Natural killer cell treated with Interleukin-12 subunit alpha and Interleukin-12 subunit beta and Interleukin-15 and Interleukin-18, amount 100 ng/mL, for 72 hours (primary cell): Measurements from ENCODE around the gene YBX1. TPM values are rescaled to one million over a fixed set of nuclear protein-coding genes. Genes with fewer than 3 reads are reported as not detected.
A peak's percentile ranks its signal among the peaks of the same experiment; 100 is the strongest.
"Not testable (repeated sequence)": the region's sequence is repeated elsewhere in the genome, so short reads cannot be mapped to it uniquely, and the experiment has no call there.

Experiments used
- ATAC-seq, 2 donors: fragments of 150-1000 bp; cut with Tn5 transposase in 1 of 2; sonication (Bioruptor Pico), chemical (Tn5 transposase) in 1 of 2; 2 replicates each; pipeline ENCODE4 v1.10.0; 2021
- DNase-seq: peaks from one replicate; pipeline ENCODE4 v3.0.0; 2022; ENCODE audit warnings: low spot score
- H3K27ac Mint-ChIP-seq, 2 donors: 1 replicate in 1 of 2; 2 replicates in 1 of 2; pipeline ENCODE4 v1.8.0; 2022; ENCODE audit warnings: mixed read lengths in 2 of 2, mild to moderate bottlenecking in 1 of 2, moderate library complexity in 1 of 2
- H3K27me3 Mint-ChIP-seq, 2 donors: 1 replicate in 1 of 2; 2 replicates in 1 of 2; pipeline ENCODE4 v1.8.0; 2022; ENCODE audit warnings: mixed read lengths in 2 of 2
- H3K36me3 Mint-ChIP-seq: one replicate; pipeline ENCODE4 v1.8.0; 2022; ENCODE audit warnings: mixed read lengths
- H3K4me1 Mint-ChIP-seq, 2 donors: 1 replicate in 1 of 2; 2 replicates in 1 of 2; pipeline ENCODE4 v1.8.0; 2022; ENCODE audit warnings: low read depth in 2 of 2, mixed read lengths in 2 of 2, mild to moderate bottlenecking in 1 of 2
- H3K4me3 Mint-ChIP-seq: one replicate; pipeline ENCODE4 v1.8.0; 2022; ENCODE audit warnings: mixed read lengths
- H3K9me3 Mint-ChIP-seq: 2 replicates; pipeline ENCODE4 v1.8.0; 2022; ENCODE audit warnings: mixed read lengths
- total RNA-seq, 2 donors: library from RNA; stranded (reverse); gene quantifications; one replicate each; pipeline ENCODE4 v1.2.3, GENCODE V29; 2022

YBX1 gene
- total RNA-seq, 2 donors from 2014 or later, result 459 to 670 TPM

DNA sequence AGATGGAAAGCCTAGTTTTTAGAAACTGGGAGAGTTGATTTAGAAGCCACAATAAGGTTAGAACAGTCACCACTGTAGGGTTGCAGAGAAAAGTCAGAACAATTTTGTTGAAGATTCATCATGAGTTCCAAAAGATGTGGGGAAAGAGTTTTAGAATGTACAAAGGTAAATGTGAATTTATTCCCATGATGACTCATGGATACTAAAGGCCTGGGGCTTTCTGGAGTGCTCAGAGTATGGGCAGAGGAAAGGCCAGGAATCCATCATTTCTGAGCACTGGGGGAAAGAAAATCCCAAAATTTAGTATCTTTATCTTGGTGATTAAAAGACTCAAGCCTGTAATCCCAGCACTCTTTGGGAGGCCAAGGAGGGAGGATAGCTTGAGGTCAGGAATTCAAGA lies 17.8 kb downstream of the YBX1 start:
- Mint-ChIP-seq H3K36me3 (peaks cover 58% of the 10 kb centered on the region), H3K27ac (peak overlapping the region in 1 of 2 donors; percentile 26), H3K4me1 (peaks cover 16 to 30% of the 10 kb centered on the region in 2 donors), H3K4me3 (no peak overlapping the region), H3K27me3 (no peaks in the 10 kb centered on the region), H3K9me3 (no peaks in the 10 kb centered on the region)
- no peak for ATAC-seq
- no peak for DNase-seq

DNA sequence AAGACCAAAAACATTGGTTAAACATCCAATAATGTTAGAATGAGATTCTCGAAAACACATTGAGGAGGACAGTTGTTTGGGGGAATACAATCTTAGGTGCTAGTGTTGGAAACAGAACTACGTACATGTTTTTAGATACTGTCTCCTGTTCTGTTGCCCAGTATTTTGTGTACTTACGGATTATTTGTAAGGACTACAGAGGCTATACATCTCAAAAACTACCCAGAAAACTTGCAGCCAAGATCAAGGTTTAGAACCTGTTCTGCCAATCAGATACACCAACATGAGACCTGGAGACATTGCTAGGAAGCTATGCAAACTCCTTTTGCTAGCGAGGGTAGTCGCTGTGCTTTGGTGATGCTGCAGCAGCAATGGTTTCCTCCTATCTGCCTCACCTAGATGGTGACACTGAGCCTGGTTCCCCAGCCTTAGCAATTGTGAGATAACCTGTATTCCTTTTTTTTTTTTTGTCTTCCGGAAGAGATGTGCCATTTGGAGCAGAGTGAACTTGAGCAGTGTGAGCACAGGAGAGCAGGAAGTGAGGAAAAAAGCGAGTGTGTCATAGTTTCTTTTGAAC lies 21.8 kb downstream of the YBX1 start:
- ATAC-seq, result no peak
- Mint-ChIP-seq H3K36me3 (peaks cover 35% of the 10 kb centered on the region), H3K4me1 (peaks cover 4 to 15% of the 10 kb centered on the region in 2 donors), H3K4me3 (no peak overlapping the region), H3K27ac (peak overlapping the region in 1 of 2 donors; percentile 71), H3K9me3 (no peaks in the 10 kb centered on the region), H3K27me3 (no peaks in the 10 kb centered on the region)
- DNase-seq, result no peak

DNA sequence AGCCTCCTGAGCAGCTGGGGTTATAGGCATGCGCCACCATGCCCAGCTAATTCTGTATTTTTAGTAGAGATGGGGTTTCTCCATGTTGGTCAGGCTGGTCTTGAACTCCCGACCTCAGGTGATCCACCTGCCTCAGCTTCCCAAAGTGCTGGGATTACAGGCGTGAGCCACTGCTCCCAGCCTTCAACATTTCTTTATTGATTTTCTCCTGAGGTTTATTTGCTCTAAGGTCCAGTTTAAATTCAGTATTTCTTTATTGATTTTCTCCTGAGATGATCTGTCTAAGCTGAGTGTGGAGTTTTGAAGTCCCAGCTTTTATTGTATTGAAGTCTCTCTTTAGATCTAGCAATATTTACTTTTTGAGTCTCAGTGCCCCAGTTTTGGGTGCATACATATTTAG lies 30.6 kb downstream of the YBX1 start:
- not testable (repeated sequence) for ATAC-seq, H3K9me3 Mint-ChIP-seq, DNase-seq, H3K27me3 Mint-ChIP-seq, H3K4me3 Mint-ChIP-seq, H3K27ac Mint-ChIP-seq
- peaks cover 5 to 17% of the 10 kb centered on the region in 2 donors for H3K4me1 Mint-ChIP-seq
- peaks cover 58% of the 10 kb centered on the region for H3K36me3 Mint-ChIP-seq

DNA sequence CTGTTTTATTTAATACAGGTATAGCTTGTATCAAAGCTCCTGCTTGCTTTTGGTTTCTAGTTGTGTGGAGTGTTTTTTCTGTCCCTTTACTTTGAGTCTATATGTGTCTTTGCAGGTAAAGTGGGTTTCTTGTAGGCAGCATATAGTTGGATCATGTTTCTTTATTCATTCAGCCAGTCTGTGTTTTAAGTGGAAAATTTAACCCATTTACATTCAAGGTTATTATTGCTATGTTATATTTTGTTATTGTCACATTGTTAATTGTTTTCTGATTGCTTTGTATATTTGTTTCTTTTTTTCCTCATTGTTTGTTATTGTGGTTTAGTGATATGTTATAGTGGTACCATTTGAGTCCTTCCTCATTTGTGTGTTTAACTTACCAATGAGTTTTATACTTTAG lies 31.1 kb downstream of the YBX1 start:
- Mint-ChIP-seq H3K9me3 (peaks cover 8% of the 10 kb centered on the region), H3K4me3 (no peak overlapping the region), H3K4me1 (peaks cover 5 to 17% of the 10 kb centered on the region in 2 donors), H3K27ac (no peak overlapping the region), H3K36me3 (peaks cover 54% of the 10 kb centered on the region), H3K27me3 (no peaks in the 10 kb centered on the region)
- DNase-seq (no peak), ATAC-seq (no peak)

DNA sequence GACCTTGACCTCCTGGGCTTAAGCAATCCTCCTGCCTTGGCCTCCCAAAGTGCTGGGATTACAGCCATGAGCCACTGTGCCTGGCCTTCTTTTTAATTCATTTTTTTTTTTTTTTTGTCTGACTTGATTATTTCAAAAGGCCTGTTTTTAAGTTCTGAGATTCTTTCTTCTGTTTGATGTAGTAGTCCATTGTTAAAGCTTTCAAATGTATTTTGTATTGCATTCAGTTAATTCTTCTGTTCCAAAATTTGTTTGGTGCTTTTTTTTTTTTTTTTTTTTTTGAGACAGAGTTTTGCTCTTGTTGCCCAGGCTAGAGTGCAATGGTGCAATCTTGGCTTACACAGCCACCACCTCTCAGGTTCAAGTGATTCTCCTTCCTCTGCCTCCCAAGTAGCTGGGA lies 32.2 kb downstream of the YBX1 start:
- H3K27ac Mint-ChIP-seq, DNase-seq, ATAC-seq, H3K27me3 Mint-ChIP-seq, H3K9me3 Mint-ChIP-seq, H3K4me3 Mint-ChIP-seq: not testable (repeated sequence)
- H3K36me3 Mint-ChIP-seq, result peaks cover 52% of the 10 kb centered on the region
- peaks cover 5 to 16% of the 10 kb centered on the region in 2 donors for H3K4me1 Mint-ChIP-seq

DNA sequence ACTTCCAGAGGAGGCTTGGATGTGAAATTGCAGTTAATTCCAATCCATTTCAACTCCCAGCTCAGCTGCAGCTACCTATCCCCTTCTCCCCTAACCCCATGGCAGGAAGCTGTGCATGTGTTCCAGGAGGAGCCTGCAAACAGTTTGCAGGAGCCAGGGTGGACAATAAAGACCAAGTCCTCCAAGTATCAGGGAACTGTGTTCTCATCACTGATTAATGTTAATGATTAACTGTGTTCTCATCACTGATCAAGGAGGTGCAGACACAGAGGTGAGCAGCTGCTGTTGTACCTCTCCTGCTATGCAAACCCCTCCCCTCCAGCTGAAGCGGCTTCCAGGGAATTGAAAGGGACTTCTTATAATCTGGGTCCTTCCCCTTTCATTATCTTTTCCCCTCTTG lies 38.6 kb downstream of the YBX1 start:
- no peak overlapping the region for H3K27ac Mint-ChIP-seq
- no peak for ATAC-seq

DNA sequence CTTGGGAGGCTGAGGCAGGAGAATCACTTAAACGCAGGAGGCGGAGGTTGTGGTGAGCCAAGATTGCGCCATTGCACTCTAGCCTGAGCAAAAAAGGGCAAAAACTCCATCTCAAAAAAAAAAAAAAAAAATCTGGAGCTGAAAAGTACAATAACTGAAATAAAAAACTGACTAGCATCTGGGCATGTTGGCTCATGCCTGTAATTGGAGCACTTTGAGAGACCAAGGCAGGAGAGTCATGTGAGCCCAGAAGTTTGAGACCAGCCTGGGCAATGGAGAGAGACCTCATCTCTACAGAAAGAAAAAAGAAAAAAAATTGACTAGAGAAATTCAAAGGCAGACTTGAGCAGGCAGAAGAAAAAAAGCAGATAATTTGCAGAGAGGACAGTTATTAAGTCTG lies 39.7 kb downstream of the YBX1 start:
- H3K27me3 Mint-ChIP-seq, result no peaks in the 10 kb centered on the region
- ATAC-seq (no peak), DNase-seq (no peak)
- H3K36me3 Mint-ChIP-seq, result peaks cover 5% of the 10 kb centered on the region
- no peak overlapping the region for H3K27ac Mint-ChIP-seq
- no peaks in the 10 kb centered on the region for H3K4me1 Mint-ChIP-seq
- no peaks in the 10 kb centered on the region for H3K9me3 Mint-ChIP-seq
- no peak overlapping the region for H3K4me3 Mint-ChIP-seq

More for the DNA sequence above, 38.6 kb downstream of the YBX1 start:
- no peak for DNase-seq
- Mint-ChIP-seq H3K4me3 (no peak overlapping the region), H3K36me3 (peaks cover 12% of the 10 kb centered on the region), H3K27me3 (no peaks in the 10 kb centered on the region), H3K4me1 (peaks cover 5% of the 10 kb centered on the region in 2 donors), H3K9me3 (no peaks in the 10 kb centered on the region)

DNA sequence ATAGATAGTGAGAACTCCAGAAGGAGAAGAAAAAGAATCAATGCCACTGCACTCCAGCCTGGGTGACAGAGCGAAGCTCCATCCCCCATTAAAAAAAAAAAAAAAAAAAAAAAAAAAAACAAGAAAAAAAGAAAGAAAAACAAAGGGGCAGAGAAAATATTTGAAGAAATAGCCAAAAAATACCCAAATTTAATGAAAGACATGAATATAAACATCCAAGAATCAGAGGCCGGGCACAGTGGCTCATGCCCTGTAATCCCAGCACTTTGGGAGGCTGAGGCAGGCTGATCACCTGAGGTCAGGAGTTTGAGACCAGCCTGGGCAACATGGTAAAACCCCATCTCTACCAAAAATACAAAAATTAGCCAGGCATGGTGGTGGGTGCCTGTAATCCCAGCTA lies 40.2 kb downstream of the YBX1 start:
- not testable (repeated sequence) for DNase-seq, H3K36me3 Mint-ChIP-seq, H3K4me3 Mint-ChIP-seq, H3K27ac Mint-ChIP-seq, H3K27me3 Mint-ChIP-seq, ATAC-seq, H3K4me1 Mint-ChIP-seq, H3K9me3 Mint-ChIP-seq

DNA sequence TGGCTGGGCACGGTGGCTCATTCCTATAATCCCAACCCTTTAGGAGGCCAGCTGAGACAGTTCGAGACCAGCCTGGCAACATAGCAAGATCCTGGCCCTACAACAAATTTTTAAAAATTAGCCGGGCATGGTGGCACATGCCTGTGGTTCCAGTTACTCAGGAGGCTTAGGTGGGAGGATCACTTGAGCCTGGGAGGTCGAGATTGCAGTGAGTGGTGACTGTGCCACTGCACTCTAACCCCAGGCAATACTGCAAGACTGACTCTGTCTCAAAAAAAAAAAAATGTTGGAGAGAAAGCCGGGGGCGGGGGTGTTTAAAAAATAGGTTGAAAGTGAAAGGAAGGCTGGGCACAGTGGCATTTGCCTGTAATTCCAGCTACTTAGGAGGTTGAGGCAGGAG lies 41.3 kb downstream of the YBX1 start:
- H3K9me3 Mint-ChIP-seq, result no peaks in the 10 kb centered on the region
- no peaks in the 10 kb centered on the region for H3K4me1 Mint-ChIP-seq
- no peaks in the 10 kb centered on the region for H3K27me3 Mint-ChIP-seq
- H3K36me3 Mint-ChIP-seq, result no peaks in the 10 kb centered on the region
- H3K27ac Mint-ChIP-seq, result no peak overlapping the region
- DNase-seq (no peak), ATAC-seq (no peak)
- H3K4me3 Mint-ChIP-seq, result no peak overlapping the region

DNA sequence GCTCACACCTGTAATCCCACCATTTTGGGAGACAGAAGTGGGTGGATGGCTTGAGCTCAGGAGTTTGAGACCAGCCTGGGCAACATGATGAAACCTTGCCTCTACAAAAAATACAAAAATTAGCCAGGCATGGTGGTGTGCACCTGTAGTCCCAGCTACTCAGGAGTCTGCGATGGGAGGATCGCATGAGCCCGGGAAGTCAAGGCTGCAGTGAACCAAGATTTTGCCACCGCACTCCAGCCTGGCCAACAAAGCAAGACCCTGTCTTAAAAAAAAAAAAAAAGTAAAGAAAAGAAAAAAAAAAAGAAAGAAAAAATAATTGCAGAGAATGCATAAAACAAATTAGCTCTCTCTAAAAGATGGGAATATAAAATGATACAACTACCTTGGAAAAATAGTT lies 43.6 kb downstream of the YBX1 start:
- not testable (repeated sequence) for H3K9me3 Mint-ChIP-seq, H3K27me3 Mint-ChIP-seq, ATAC-seq, H3K27ac Mint-ChIP-seq, H3K36me3 Mint-ChIP-seq, H3K4me1 Mint-ChIP-seq, DNase-seq, H3K4me3 Mint-ChIP-seq

DNA sequence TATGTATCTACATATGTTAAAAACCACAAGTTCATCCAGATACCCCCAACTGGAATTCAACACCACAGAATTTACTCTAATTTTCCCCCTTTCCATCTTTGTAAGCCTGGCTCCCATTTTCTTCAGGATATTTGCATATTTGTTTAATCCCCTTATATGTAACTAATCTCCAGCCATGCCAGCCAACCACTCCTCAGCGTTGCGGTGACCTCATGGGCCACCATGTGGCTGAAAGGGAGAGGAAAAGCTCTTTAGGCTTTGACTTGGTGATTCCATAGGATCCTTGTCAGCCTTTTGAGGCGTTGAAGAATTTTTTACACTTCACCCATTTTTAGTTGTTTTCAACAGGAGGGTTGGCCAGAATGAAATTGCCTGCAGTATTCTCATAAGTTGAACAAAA lies 47.8 kb downstream of the YBX1 start:
- H3K27ac Mint-ChIP-seq, result no peak overlapping the region
- H3K9me3 Mint-ChIP-seq, result no peaks in the 10 kb centered on the region
- no peaks in the 10 kb centered on the region for H3K4me1 Mint-ChIP-seq
- no peaks in the 10 kb centered on the region for H3K36me3 Mint-ChIP-seq
- DNase-seq, result no peak
- no peak for ATAC-seq
- no peak overlapping the region for H3K4me3 Mint-ChIP-seq
- H3K27me3 Mint-ChIP-seq, result no peaks in the 10 kb centered on the region

DNA sequence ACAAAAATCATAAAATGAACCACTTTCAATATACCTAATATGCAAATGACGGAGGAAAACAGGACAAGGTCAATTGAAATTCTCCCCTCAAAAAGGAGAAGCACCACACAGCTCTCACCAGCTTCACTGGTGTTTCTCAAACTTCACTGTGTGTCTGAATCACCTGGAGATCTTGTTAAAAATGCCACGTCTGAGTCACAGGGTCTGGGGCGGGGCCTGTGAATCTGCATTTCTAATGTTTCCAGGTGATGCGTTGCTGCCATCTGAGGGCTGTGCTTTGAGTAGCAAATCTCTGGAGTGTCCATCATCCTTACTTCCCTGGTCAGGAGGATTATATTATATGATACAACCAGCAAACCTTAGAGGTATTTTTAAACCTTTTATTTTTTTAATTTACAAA lies 48.8 kb downstream of the YBX1 start:
- no peaks in the 10 kb centered on the region for H3K9me3 Mint-ChIP-seq
- H3K27me3 Mint-ChIP-seq, result no peaks in the 10 kb centered on the region
- H3K36me3 Mint-ChIP-seq, result no peaks in the 10 kb centered on the region
- H3K27ac Mint-ChIP-seq, result no peak overlapping the region
- no peak overlapping the region for H3K4me3 Mint-ChIP-seq
- DNase-seq (no peak), ATAC-seq (no peak)
- H3K4me1 Mint-ChIP-seq, result no peaks in the 10 kb centered on the region

DNA sequence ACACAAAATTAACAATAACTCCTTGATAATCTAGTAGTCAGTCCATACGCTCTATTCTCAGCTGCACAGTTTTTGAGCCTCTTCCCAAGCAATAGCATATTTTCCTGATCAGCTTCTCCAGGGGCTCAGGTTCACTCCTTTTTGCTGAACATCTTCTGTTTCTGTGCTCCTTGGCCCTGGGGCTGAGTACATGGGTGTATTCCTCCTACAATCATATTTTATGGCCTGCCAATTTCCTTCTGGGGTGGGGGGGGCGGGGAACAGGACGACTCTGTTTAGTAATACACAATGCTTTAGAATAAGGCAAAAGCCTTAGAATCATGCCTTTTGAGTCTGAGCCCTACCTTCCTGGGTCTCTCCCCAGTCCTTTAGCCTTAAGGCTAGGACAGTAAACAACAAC lies 49.4 kb downstream of the YBX1 start:
- no peaks in the 10 kb centered on the region for H3K36me3 Mint-ChIP-seq
- DNase-seq (no peak), ATAC-seq (no peak)
- no peaks in the 10 kb centered on the region for H3K27me3 Mint-ChIP-seq
- no peaks in the 10 kb centered on the region for H3K4me1 Mint-ChIP-seq
- H3K9me3 Mint-ChIP-seq, result no peaks in the 10 kb centered on the region
- no peak overlapping the region for H3K27ac Mint-ChIP-seq
- no peak overlapping the region for H3K4me3 Mint-ChIP-seq

DNA sequence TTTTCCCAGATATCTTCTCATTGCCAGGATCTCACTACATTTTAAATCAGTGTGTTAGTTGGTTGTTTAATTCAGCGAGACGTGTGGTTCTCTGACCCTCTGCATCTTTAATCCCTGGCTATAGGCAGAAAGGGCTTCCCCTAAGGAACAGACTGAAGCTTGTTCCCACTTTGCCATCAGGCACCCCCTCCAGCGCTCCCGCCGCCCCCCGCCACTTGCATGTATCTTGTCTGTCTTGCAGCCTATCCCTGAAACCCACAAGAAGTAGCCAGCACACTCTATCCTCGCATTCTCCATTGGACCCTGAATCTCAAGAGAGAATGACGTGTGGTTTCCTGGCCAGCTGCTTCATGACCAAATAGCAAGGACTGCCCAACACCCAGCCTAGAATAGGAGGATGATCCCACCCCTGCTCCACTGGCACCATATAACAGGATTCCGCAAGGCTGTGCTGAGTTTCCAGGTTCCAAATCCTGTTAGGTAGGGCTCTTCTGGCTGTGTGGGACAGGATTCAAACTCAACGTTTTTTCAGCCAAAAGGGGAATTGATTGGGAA lies 50.0 kb downstream of the YBX1 start:
- DNase-seq (no peak), ATAC-seq (no peak)
- Mint-ChIP-seq H3K4me3 (no peak overlapping the region), H3K36me3 (no peaks in the 10 kb centered on the region), H3K27ac (no peak overlapping the region), H3K4me1 (peaks cover 0 to 1% of the 10 kb centered on the region in 2 donors), H3K9me3 (no peaks in the 10 kb centered on the region), H3K27me3 (no peaks in the 10 kb centered on the region)
